ENCODE data around the gene SGTB. TPM values are rescaled to one million over a fixed set of nuclear protein-coding genes. Genes with fewer than 3 reads are reported as not detected.
"Not testable (repeated sequence)": the region's sequence is repeated elsewhere in the genome, so short reads cannot be mapped to it uniquely, and the experiment has no call there.

The SGTB gene
- total and polyA plus RNA-seq, 2 donors from 2014 or later = 1.6 to 8.8 TPM

DNA sequence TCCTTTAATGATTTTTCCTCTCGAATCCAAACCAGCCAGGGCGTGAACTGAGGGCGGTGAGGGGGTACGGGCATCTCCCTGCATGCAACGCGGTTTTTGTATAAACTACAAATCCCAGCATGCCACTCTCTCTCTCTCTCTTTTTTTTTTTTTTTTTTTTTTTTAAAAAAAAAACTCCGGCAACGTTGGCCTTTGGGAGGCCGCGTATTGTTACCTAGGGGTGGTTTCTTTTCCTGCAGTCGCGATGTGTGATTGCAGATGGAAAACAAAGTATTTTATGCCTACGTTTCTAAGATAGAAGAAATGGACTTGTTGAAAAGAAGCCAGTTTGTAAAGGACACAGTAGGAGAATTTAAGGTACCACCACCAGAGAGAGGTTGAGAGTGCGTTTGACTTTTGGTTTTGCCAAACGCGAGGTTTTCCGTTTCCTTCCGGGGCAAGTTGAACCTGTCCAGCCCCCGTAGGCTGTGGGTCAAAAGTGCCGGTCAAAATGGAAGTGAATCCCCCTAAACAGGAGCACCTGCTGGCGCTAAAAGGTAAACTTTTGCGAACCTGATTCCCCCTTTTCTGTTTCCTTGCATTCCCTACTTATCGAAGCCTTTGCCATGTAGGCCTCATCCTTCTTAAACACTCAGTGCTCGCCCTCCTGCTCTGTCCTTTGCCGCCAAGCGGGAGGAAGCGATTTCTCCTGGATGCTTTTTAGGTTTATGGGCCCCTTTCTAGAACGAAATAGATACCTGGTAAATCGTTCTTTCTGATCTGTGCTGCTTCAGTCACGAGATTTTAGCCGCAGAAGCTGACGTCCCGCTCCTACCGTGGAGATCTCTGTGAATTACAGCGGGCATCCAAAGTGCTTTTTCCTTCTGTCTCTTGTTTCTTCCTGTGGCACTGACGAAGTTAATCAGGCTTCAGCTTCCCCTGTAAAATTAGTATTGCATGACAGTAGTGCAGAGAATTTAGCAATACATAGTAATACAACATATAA lies 97.0 kb downstream of the SGTB start, which contains the start of the genes SHLD3 and TRAPPC13:
SHLD3 (plus strand) TSS at position 457 of the 985 bp plus-strand sequence. CDS start 4,561 bp downstream, outside the sequence.
TRAPPC13 (plus strand) TSS at position 457 of the 985 bp plus-strand sequence; CDS start at position 491, 34 bp downstream.
- no peaks in the 10 kb centered on the region for H3K9me3 ChIP-seq (ENCODE audit: control insufficient read depth in 2 of 3, insufficient read depth in 1 of 3, low read length in 3 of 3)
- H3K4me3 ChIP-seq (ENCODE audit: low read length in 3 of 3) = peak within 1 kb of the TSS; percentile 97 to 99 (median 98)
- no peak for TF ChIP-seq CTCF (IDR thresholded peaks at IDR 0.05; ENCODE audit: borderline replicate concordance, extremely low read depth, insufficient read depth)
- no peak for FAIRE-seq
- intact Hi-C loops (cut with DNase I) = no loop called here
- peaks cover 0 to 5% (median 0%) of the 10 kb centered on the region in 3 donors for H3K36me3 ChIP-seq (ENCODE audit: control insufficient read depth in 2 of 3, insufficient read depth in 3 of 3, low read length in 3 of 3)
- H3K9ac ChIP-seq (ENCODE audit: low read length in 3 of 3) = peak within 1 kb of the TSS; percentile 88 to 98 (median 90)
- peak; percentile 89 to 97 (median 91) for DNase-seq
- no peaks in the 10 kb centered on the region for H3K27me3 ChIP-seq (ENCODE audit: control insufficient read depth, insufficient read depth, low read length)
- peaks cover 3 to 13% (median 10%) of the 10 kb centered on the region in 3 donors for H3K4me1 ChIP-seq (ENCODE audit: control insufficient read depth in 2 of 3, insufficient read depth in 2 of 3, low read depth in 1 of 3, low read length in 3 of 3)
- H3K27ac ChIP-seq (ENCODE audit: low read depth in 2 of 2, low read length in 2 of 2) = peak within 1 kb of the TSS; percentile 90 to 94

DNA sequence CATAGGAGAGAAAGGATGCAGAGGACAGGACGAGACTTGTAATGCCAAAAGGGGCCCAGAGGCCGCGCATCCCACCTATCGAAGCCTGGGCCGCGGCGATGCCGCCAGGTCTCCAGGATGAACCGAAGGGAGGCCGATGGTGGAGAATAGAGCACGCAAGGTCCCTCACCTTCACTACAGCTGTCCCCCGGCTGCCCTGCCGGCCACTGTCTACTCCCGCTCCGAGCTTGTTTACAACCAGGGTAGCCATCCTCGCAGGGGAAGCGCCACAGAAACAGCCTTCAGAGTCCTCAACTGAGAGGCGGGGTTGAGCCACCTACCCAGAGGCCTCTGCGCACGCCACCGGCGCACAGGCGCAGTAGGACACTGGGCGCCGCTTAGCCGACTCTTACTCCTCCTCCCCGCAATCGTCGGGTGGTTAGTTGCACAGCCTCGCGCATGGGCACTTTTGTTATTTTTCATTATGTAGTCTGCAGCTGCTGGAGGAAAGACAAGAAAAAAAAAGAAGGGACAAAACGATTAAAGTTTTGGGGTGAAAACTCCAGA lies 97.8 kb downstream of the SGTB start, which contains the start of gene TRIM23:
TRIM23 (minus strand) TSS at position 309 of the 546 bp plus-strand sequence; CDS start at position 250, 59 bp downstream.
- H3K36me3 ChIP-seq (ENCODE audit: control insufficient read depth in 2 of 3, insufficient read depth in 3 of 3, low read length in 3 of 3) = no peaks in the 10 kb centered on the region
- H3K4me1 ChIP-seq (ENCODE audit: control insufficient read depth in 2 of 3, insufficient read depth in 2 of 3, low read depth in 1 of 3, low read length in 3 of 3) = peaks cover 3 to 13% (median 10%) of the 10 kb centered on the region in 3 donors
- no peaks in the 10 kb centered on the region for H3K27me3 ChIP-seq (ENCODE audit: control insufficient read depth, insufficient read depth, low read length)
- FAIRE-seq = no peak
- intact Hi-C loops (cut with DNase I) = no loop called here
- TF ChIP-seq CTCF (IDR thresholded peaks at IDR 0.05; ENCODE audit: borderline replicate concordance, extremely low read depth, insufficient read depth) = no peak
- no peaks in the 10 kb centered on the region for H3K9me3 ChIP-seq (ENCODE audit: control insufficient read depth in 2 of 3, insufficient read depth in 1 of 3, low read length in 3 of 3)
- H3K27ac ChIP-seq (ENCODE audit: low read depth in 2 of 2, low read length in 2 of 2) = peak within 1 kb of the TSS; percentile 90 to 94
- H3K9ac ChIP-seq (ENCODE audit: low read length in 3 of 3) = peak within 1 kb of the TSS; percentile 88 to 98 (median 90)
- DNase-seq = peak; percentile 93 to 98 (median 97)
- peak within 1 kb of the TSS; percentile 97 to 99 (median 98) for H3K4me3 ChIP-seq (ENCODE audit: low read length in 3 of 3)

DNA sequence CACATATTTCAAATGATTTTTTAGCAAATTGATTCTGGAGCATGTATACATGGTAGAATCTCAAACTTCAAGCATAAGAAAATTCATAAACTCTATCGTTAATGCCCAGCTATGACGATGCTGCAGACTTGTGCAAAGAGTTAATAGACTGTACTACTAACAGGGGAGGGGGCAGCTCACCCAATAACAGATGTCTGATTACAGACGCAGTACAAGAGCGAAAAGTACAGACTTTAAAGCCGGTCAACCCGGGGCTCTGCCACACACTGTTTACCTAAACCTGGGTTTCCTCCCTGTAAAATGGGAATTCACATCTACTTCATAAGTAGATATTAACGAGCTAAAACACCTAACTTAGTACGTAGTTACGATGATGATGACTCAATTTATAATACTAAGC lies 98.4 kb downstream of the SGTB start:
- H3K36me3 ChIP-seq (ENCODE audit: control insufficient read depth in 2 of 3, insufficient read depth in 3 of 3, low read length in 3 of 3) = no peaks in the 10 kb centered on the region
- TF ChIP-seq CTCF (IDR thresholded peaks at IDR 0.05; ENCODE audit: borderline replicate concordance, extremely low read depth, insufficient read depth) = no peak
- H3K27ac ChIP-seq (ENCODE audit: low read depth in 2 of 2, low read length in 2 of 2) = no peak overlapping the region
- peak overlapping the region; percentile 97 to 99 (median 98) for H3K4me3 ChIP-seq (ENCODE audit: low read length in 3 of 3)
- H3K9ac ChIP-seq (ENCODE audit: low read length in 3 of 3) = peak overlapping the region; percentile 88 to 98 (median 90)
- peaks cover 3 to 13% (median 10%) of the 10 kb centered on the region in 3 donors for H3K4me1 ChIP-seq (ENCODE audit: control insufficient read depth in 2 of 3, insufficient read depth in 2 of 3, low read depth in 1 of 3, low read length in 3 of 3)
- DNase-seq (peak in 2 of 5 donors; percentile 9 to 13), FAIRE-seq (no peak)
- no peaks in the 10 kb centered on the region for H3K9me3 ChIP-seq (ENCODE audit: control insufficient read depth in 2 of 3, insufficient read depth in 1 of 3, low read length in 3 of 3)
- intact Hi-C loops (cut with DNase I) = no loop called here
- H3K27me3 ChIP-seq (ENCODE audit: control insufficient read depth, insufficient read depth, low read length) = no peaks in the 10 kb centered on the region

- DNase-seq; H3K36me3 ChIP-seq (ENCODE audit: control insufficient read depth in 2 of 3, insufficient read depth in 3 of 3, low read length in 3 of 3); H3K27ac ChIP-seq (ENCODE audit: low read depth in 2 of 2, low read length in 2 of 2); H3K9me3 ChIP-seq (ENCODE audit: control insufficient read depth in 2 of 3, insufficient read depth in 1 of 3, low read length in 3 of 3); FAIRE-seq; H3K4me3 ChIP-seq (ENCODE audit: low read length in 3 of 3); H3K27me3 ChIP-seq (ENCODE audit: control insufficient read depth, insufficient read depth, low read length); H3K9ac ChIP-seq (ENCODE audit: low read length in 3 of 3); intact Hi-C loops (cut with DNase I): not testable (repeated sequence)
- H3K4me1 ChIP-seq (ENCODE audit: control insufficient read depth in 2 of 3, insufficient read depth in 2 of 3, low read depth in 1 of 3, low read length in 3 of 3) = peaks cover 3 to 13% (median 10%) of the 10 kb centered on the region in 3 donors
Measured at GRCh38 chr5:65621961-65622360, 99.9 kb downstream of the SGTB start.

Data from kidney (tissue), 14 donors.